HCT116 (cell line): ENCODE data around the gene NAPSA. TPM values are rescaled to one million over a fixed set of nuclear protein-coding genes. Genes with fewer than 3 reads are reported as not detected.

Experiments
- ATAC-seq: fragments of 200-7000 bp; cut with Tn5 transposase; 2 replicates; pipeline ENCODE4 v1.9.1; 2020; ENCODE audit warnings: mild to moderate bottlenecking, moderate library complexity
- BruUV-seq: library from RNA; stranded (reverse); fragments of 400-500 nt; replicated peaks from 2 replicates; lab custom pipeline; 2021; lab: Mats Ljungman, UMichigan
- CTCF ChIA-PET: fragments of 300-600 bp; sonication (Branson Sonifier 250); formaldehyde crosslinking; loops from one replicate; lab custom pipeline; 2021; ENCODE audit warnings: antibody characterized with exemption; lab: Charles Lee
- POLR2A ChIA-PET: fragments of 300-600, 350-600 bp; sonication (Branson Sonifier 250); formaldehyde crosslinking; loops from one replicate; lab custom pipeline; 2021; ENCODE audit warnings: antibody characterized with exemption; lab: Charles Lee
- RAD21 ChIA-PET, 2 experiments: fragments of 300-600 bp; sonication (Branson Sonifier 250); formaldehyde crosslinking; loops; one replicate each; lab custom pipeline; 2023; ENCODE audit warnings: low total read pairs in 2 of 2; ENCODE audit not compliant: uncharacterized antibody in 2 of 2, unreplicated experiment in 2 of 2, low non-redundant PET in 1 of 2; lab: Charles Lee
- DNase-seq: peaks from one replicate; pipeline ENCODE4 v3.0.0-alpha.2; 2010; ENCODE audit warnings: low read depth, low spot score
- H2AFZ ChIP-seq: fragments of 200-600 bp; shearing (Covaris generic), sonication (generic); 2 replicates; pipeline ENCODE4 v1.6.1; 2017; ENCODE audit warnings: low read depth, mixed run types, mixed read lengths, antibody characterized with exemption, low read length; ENCODE audit not compliant: poor library complexity, severe bottlenecking
- H3K27ac ChIP-seq: 2 replicates; pipeline ENCODE4 v1.5.1; 2012; ENCODE audit warnings: low read depth, low read length
- H3K27me3 ChIP-seq: fragments of 200-600 bp; sonication (generic); 2 replicates; pipeline ENCODE4 v1.6.1; 2016; ENCODE audit warnings: mixed run types, low read length, mixed read lengths; ENCODE audit not compliant: insufficient read depth
- H3K36me3 ChIP-seq, 2 experiments: fragments of 200-500 bp in 1 of 2; fragments of 200-600 bp in 1 of 2; sonication (Bioruptor generic) in 1 of 2; sonication (generic) in 1 of 2; 2 replicates each; pipeline versions ENCODE4 v1.5.1 to v1.6.1; 2014 to 2016; ENCODE audit warnings: low read length in 2 of 2, inconsistent platforms in 1 of 2, mixed read lengths in 1 of 2, mixed run types in 1 of 2; ENCODE audit not compliant: insufficient read depth in 2 of 2, control insufficient read depth in 1 of 2
- H3K4me1 ChIP-seq, 2 experiments: fragments of 200-600 bp in 1 of 2; sonication (generic) in 1 of 2; 2 replicates each; pipeline versions ENCODE4 v1.5.1 to v1.6.1; 2012 to 2017; ENCODE audit warnings: low read length in 2 of 2, inconsistent platforms in 1 of 2, mild to moderate bottlenecking in 1 of 2, mixed read lengths in 1 of 2, mixed run types in 1 of 2, moderate library complexity in 1 of 2; ENCODE audit not compliant: insufficient read depth in 2 of 2, control insufficient read depth in 1 of 2
- H3K4me2 ChIP-seq: fragments of 200-600 bp; sonication (generic); 2 replicates; pipeline ENCODE4 v1.6.1; 2017; ENCODE audit warnings: mixed run types, low read length, mixed read lengths
- H3K4me3 ChIP-seq, 2 experiments: fragments of 200-600 bp in 1 of 2; sonication (generic) in 1 of 2; replicated peaks in 1 of 2; 2 replicates each; pipeline ENCODE4 v1.5.1; 2011 to 2016; ENCODE audit warnings: low read length in 2 of 2, control low read depth in 1 of 2, low read depth in 1 of 2, mild to moderate bottlenecking in 1 of 2, mixed read lengths in 1 of 2, mixed run types in 1 of 2
- H3K79me2 ChIP-seq: fragments of 200-600 bp; sonication (generic); 2 replicates; pipeline ENCODE4 v1.6.1; 2017; ENCODE audit warnings: mild to moderate bottlenecking, mixed run types, low read length, moderate library complexity, mixed read lengths; ENCODE audit not compliant: insufficient read depth
- H3K9ac ChIP-seq: fragments of 200-600 bp; sonication (generic); 2 replicates; pipeline ENCODE4 v1.6.1; 2016; ENCODE audit warnings: low read length, mixed read lengths
- H3K9me2 ChIP-seq: fragments of 200-600 bp; sonication (generic), shearing (Covaris generic); 2 replicates; pipeline ENCODE4 v1.6.1; 2017; ENCODE audit warnings: mixed run types, mild to moderate bottlenecking, moderate library complexity; ENCODE audit not compliant: insufficient read depth
- H3K9me3 ChIP-seq, 2 experiments: fragments of 200-500 bp in 1 of 2; fragments of 200-600 bp in 1 of 2; sonication (Bioruptor generic) in 1 of 2; sonication (generic) in 1 of 2; 2 replicates each; pipeline ENCODE4 v1.6.1; 2014 to 2017; ENCODE audit warnings: low read length in 2 of 2, mixed read lengths in 2 of 2, inconsistent platforms in 1 of 2, low read depth in 1 of 2, mild to moderate bottlenecking in 1 of 2, mixed run types in 1 of 2, moderate library complexity in 1 of 2; ENCODE audit not compliant: control insufficient read depth in 1 of 2, insufficient read depth in 1 of 2
- H4K20me1 ChIP-seq: fragments of 200-600 bp; sonication (generic), shearing (Covaris generic); 2 replicates; pipeline ENCODE4 v1.6.1; 2017; ENCODE audit warnings: mixed run types, mild to moderate bottlenecking, moderate library complexity; ENCODE audit not compliant: insufficient read depth
- EGR1 ChIP-seq: IDR thresholded peaks from 2 replicates; pipeline ENCODE4 v1.6.1; 2012; ENCODE audit warnings: low read depth
- POLR2AphosphoS5 ChIP-seq: IDR thresholded peaks from 2 replicates; pipeline ENCODE4 v1.6.1; 2011; ENCODE audit warnings: mild to moderate bottlenecking, low read depth, low read length, moderate library complexity
- RAD21 ChIP-seq: IDR thresholded peaks from 2 replicates; pipeline ENCODE4 v1.6.1; 2012; ENCODE audit warnings: low read depth, mild to moderate bottlenecking
- SIN3A ChIP-seq: IDR thresholded peaks from 2 replicates; pipeline ENCODE4 v1.6.1; 2012; ENCODE audit warnings: low read depth
- YY1 ChIP-seq: IDR thresholded peaks from 2 replicates; pipeline ENCODE4 v1.6.1; 2011; ENCODE audit warnings: low read length, low read depth, moderate library complexity, mild to moderate bottlenecking; ENCODE audit not compliant: insufficient replicate concordance; ENCODE audit errors: extremely low read depth
- ZFX ChIP-seq: fragments of 450-650 bp; IDR thresholded peaks from 2 replicates; pipeline ENCODE4 v1.6.1; 2017
- intact Hi-C: fragments of 100-400 bp; cut with micrococcal nuclease; formaldehyde crosslinking; loops from 2 replicates; pipeline ENCODE4 v1.10.0; 2022
- total RNA-seq: library from RNA; stranded (reverse); gene quantifications from one replicate; pipeline ENCODE4 v1.2.1, GENCODE V29; 2021; ENCODE audit not compliant: unreplicated experiment
- TF ChIP-seq, protein P1 (sequence below): IDR thresholded peaks from 2 replicates; pipeline ENCODE4 v1.6.1; 2012

The NAPSA gene
- total RNA-seq, 1 experiment from 2014 or later, result 4.4 TPM

DNA sequence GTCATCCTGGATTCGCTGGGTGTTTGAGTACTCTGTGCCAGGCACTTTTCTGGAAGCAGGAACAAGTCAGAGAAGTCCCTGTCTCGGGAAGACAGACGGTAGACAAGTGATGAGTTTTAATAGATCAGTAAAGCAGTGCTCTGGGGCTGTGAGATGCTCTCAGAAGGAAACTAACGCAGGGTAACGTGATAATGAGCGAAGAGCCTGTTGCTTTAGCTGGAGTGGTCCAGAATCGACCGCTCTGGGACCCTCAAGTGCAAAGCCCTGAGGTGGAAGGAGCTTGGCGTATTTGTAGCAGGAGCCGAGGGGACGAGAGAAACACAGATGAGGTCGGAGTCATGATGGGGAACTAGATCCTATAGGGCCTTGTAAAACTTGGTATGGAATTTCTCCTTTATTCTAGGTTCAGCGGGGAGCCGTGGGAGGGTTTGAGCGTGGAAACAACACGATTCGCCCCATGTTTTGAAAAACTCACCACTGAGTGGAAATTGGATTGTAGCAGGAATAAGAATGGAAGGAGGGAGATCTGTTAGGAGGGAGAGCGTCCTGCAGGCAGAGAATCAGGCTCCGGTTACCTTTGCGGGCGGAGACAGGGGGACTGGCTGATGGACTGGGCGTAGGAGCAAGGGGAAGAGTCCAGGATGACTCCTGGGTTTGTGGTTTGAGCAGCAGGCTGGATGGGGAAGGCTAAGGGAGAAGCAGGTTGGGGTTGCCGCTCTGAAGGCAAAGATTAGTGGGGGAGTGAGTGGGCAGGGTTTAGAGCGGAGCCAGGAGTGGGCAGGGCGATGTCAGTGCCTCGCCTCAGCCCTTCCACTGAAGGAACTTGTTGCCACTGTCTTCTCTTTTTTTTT is 19.5 kb upstream of the NAPSA start:
- no peak for ATAC-seq
- no peaks in the 10 kb centered on the region for H3K9me3 ChIP-seq
- CTCF ChIA-PET, result interaction anchor here (1.2 kb wide), 1 partner anchor 56 kb away, joined by 3 read pairs; the partner anchor contains the start of gene KCNC3

More for the DNA sequence above, 19.5 kb upstream of the NAPSA start:
- peak; percentile 35; the same call in 1 of the 2 replicates for TF ChIP-seq SIN3A
- TF ChIP-seq POLR2AphosphoS5, result 0 out of 2 replicates have a peak, but pooled peaks have one; percentile 4
- TF ChIP-seq RAD21, result no peak
- TF ChIP-seq EGR1, result no peak
- TF ChIP-seq YY1, result no peak
- TF ChIP-seq ZFX, result peak; percentile 20; the same call in 1 of the 2 replicates
- TF ChIP-seq, protein P1, sequence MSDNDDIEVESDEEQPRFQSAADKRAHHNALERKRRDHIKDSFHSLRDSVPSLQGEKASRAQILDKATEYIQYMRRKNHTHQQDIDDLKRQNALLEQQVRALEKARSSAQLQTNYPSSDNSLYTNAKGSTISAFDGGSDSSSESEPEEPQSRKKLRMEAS, result 0 out of 2 replicates have a peak, but pooled peaks have one; percentile 44
- TF ChIP-seq, all 23 proteins: peak for 4
- H3K9me2 ChIP-seq, result no peaks in the 10 kb centered on the region
- H4K20me1 ChIP-seq, result no peaks in the 10 kb centered on the region
- RAD21 ChIA-PET, result no interaction called here
- POLR2A ChIA-PET, result interaction anchor here (1.0 to 1.4 kb wide), 3 partner anchors 9 to 81 kb away, joined by 3 to 5 read pairs (median 4); partner anchors contain the start of gene NR1H2
- H3K27ac ChIP-seq, result peak overlapping the region; percentile 71
- intact Hi-C loops, result no loop called here
- peaks cover 57% of the 10 kb centered on the region for H3K79me2 ChIP-seq
- peaks cover 11 to 16% of the 10 kb centered on the region in 2 experiments; a peak in 3 of 4 replicates for H3K4me1 ChIP-seq
- H3K36me3 ChIP-seq, result peaks cover 14 to 27% of the 10 kb centered on the region in 2 experiments; a peak in 2 of 4 replicates
- BruUV-seq, result TSS peak; percentile 45
- no peak for DNase-seq
- peak overlapping the region; percentile 81 for H3K9ac ChIP-seq
- no peaks in the 10 kb centered on the region for H3K27me3 ChIP-seq
- H3K4me3 ChIP-seq, result peak overlapping the region; percentile 49 to 71
- H3K4me2 ChIP-seq, result peak overlapping the region; percentile 82
- no peak overlapping the region for H2AFZ ChIP-seq
